Neural cell (in vitro differentiated cells): ENCODE data around the gene ABCC5.

ENCODE experiments used
- CTCF ChIP-seq: fragments of 450-650 bp; IDR thresholded peaks from 2 replicates; pipeline ENCODE4 v1.5.1; 2014; ENCODE audit warnings: antibody characterized with exemption, mild to moderate bottlenecking, moderate library complexity; ENCODE audit not compliant: poor library complexity, severe bottlenecking
- EZH2 ChIP-seq: fragments of 200-600, 300-800 bp; shearing (Covaris generic), sonication (generic); IDR thresholded peaks from 2 replicates; pipeline ENCODE4 v1.6.1; 2014; ENCODE audit warnings: antibody characterized with exemption, low read length, borderline replicate concordance, mild to moderate bottlenecking; ENCODE audit not compliant: insufficient read depth, poor library complexity, severe bottlenecking
- MXI1 ChIP-seq: fragments of 450-650 bp; conservative IDR thresholded peaks from 2 replicates; pipeline ENCODE4 v1.6.1; 2014; ENCODE audit warnings: antibody characterized with exemption, mild to moderate bottlenecking; ENCODE audit not compliant: poor library complexity, severe bottlenecking
- POLR2AphosphoS5 ChIP-seq: IDR thresholded peaks from 2 replicates; pipeline ENCODE4 v1.6.1; 2012
- REST ChIP-seq: IDR thresholded peaks from 2 replicates; pipeline ENCODE4 v1.6.1; 2012; ENCODE audit warnings: borderline replicate concordance
- SMC3 ChIP-seq: fragments of 450-650 bp; conservative IDR thresholded peaks from 2 replicates; pipeline ENCODE4 v1.6.1; 2014; ENCODE audit warnings: antibody characterized with exemption, mild to moderate bottlenecking, moderate library complexity; ENCODE audit not compliant: poor library complexity

GRCh38 chr3:183943739-183944138 lies 73.9 kb downstream of the ABCC5 start:
- no peak for TF ChIP-seq MXI1
- TF ChIP-seq CTCF: no peak
- no peak for TF ChIP-seq POLR2AphosphoS5
- TF ChIP-seq SMC3: no peak
- TF ChIP-seq EZH2: no peak
- TF ChIP-seq REST: no peak
